OCI-LY7 (cell line): ENCODE results near the gene CEP83. TPM values are rescaled to one million over a fixed set of nuclear protein-coding genes. Genes with fewer than 3 reads are reported as not detected.

Source experiments
- BruUV-seq: library from RNA; stranded (reverse); fragments of 400-500 nt; replicated peaks from 2 replicates; lab custom pipeline; 2021; lab: Mats Ljungman, UMichigan
- CTCF ChIA-PET: fragments of 300-600 bp; sonication (Branson Sonifier 250); formaldehyde crosslinking; loops from one replicate; lab custom pipeline; 2022; ENCODE audit warnings: antibody characterized with exemption; ENCODE audit not compliant: unreplicated experiment; lab: Charles Lee
- POLR2A ChIA-PET: fragments of 300-600 bp; sonication (Branson Sonifier 250); formaldehyde crosslinking; loops from one replicate; lab custom pipeline; 2022; ENCODE audit warnings: antibody characterized with exemption; lab: Charles Lee
- DNase-seq: peaks from one replicate; pipeline ENCODE4 v3.0.0-alpha.2; 2015; ENCODE audit warnings: low spot score
- H2AFZ ChIP-seq: fragments of 200-600 bp; sonication (generic), shearing (Covaris generic); 2 replicates; pipeline ENCODE4 v1.6.1; 2014; ENCODE audit warnings: mild to moderate bottlenecking, antibody characterized with exemption, low read length, moderate library complexity
- H3K27ac ChIP-seq: fragments of 200-600 bp; sonication (generic); 2 replicates; pipeline ENCODE4 v1.5.1; 2014; ENCODE audit warnings: mixed run types, low read depth, mild to moderate bottlenecking, moderate library complexity, low read length, inconsistent platforms; ENCODE audit not compliant: poor library complexity, severe bottlenecking
- H3K36me3 ChIP-seq: fragments of 200-600 bp; sonication (generic); 2 replicates; pipeline ENCODE4 v1.6.1; 2014; ENCODE audit warnings: mild to moderate bottlenecking, antibody characterized with exemption, low read length, moderate library complexity, mixed read lengths; ENCODE audit not compliant: insufficient read depth
- H3K4me1 ChIP-seq: fragments of 200-600 bp; sonication (generic); 2 replicates; pipeline ENCODE4 v1.5.1; 2014; ENCODE audit warnings: mild to moderate bottlenecking, low read length; ENCODE audit not compliant: insufficient read depth, poor library complexity, severe bottlenecking
- H3K4me2 ChIP-seq: fragments of 200-600 bp; sonication (generic); 2 replicates; pipeline ENCODE4 v1.6.1; 2014; ENCODE audit warnings: mild to moderate bottlenecking, low read length
- H3K4me3 ChIP-seq: fragments of 200-600 bp; sonication (generic); 2 replicates; pipeline ENCODE4 v1.5.1; 2014; ENCODE audit warnings: mild to moderate bottlenecking, low read depth, low read length; ENCODE audit not compliant: poor library complexity, severe bottlenecking
- H3K79me2 ChIP-seq: fragments of 200-600 bp; sonication (generic); 2 replicates; pipeline ENCODE4 v1.6.1; 2016; ENCODE audit warnings: low read depth, mild to moderate bottlenecking, low read length, moderate library complexity, mixed read lengths; ENCODE audit not compliant: insufficient read depth
- H3K9me2 ChIP-seq: fragments of 200-600 bp; sonication (generic); 2 replicates; pipeline ENCODE4 v1.6.1; 2016; ENCODE audit warnings: mild to moderate bottlenecking, low read length, mixed read lengths; ENCODE audit not compliant: insufficient read depth
- H3K9me3 ChIP-seq: fragments of 200-600 bp; sonication (generic); 2 replicates; pipeline ENCODE4 v1.6.1; 2014; ENCODE audit warnings: mild to moderate bottlenecking, mixed run types, low read length, mixed read lengths
- H4K20me1 ChIP-seq: fragments of 200-600 bp; sonication (generic); 2 replicates; pipeline ENCODE4 v1.6.1; 2014; ENCODE audit warnings: mild to moderate bottlenecking, antibody characterized with exemption, low read length, moderate library complexity, mixed read lengths; ENCODE audit not compliant: insufficient read depth
- EZH2phosphoT487 ChIP-seq: fragments of 200-600 bp; sonication (generic); IDR thresholded peaks from 2 replicates; pipeline ENCODE4 v1.6.1; 2018; ENCODE audit warnings: low read depth, borderline replicate concordance, mild to moderate bottlenecking, mixed run types, antibody characterized with exemption, low read length, moderate library complexity, mixed read lengths
- intact Hi-C: fragments of 100-400 bp; cut with micrococcal nuclease; formaldehyde crosslinking; loops from one replicate; pipeline ENCODE4 v1.10.0; 2022; ENCODE audit not compliant: unreplicated experiment
- total RNA-seq, 2 experiments: library from RNA; depleted of rRNA in 1 of 2; stranded (reverse); fragments of >200 nt in 1 of 2; shearing (Covaris generic) in 1 of 2; gene quantifications; 2 replicates each; pipeline ENCODE4 v1.2.3, GENCODE V29; 2014 to 2022
- TF ChIP-seq, protein P1 (sequence below): fragments of 200-600 bp; sonication (generic); conservative IDR thresholded peaks from 2 replicates; pipeline ENCODE4 v1.5.1; 2014; ENCODE audit warnings: mild to moderate bottlenecking, antibody characterized with exemption, low read length, moderate library complexity, mixed read lengths

Gene CEP83
- total RNA-seq, 2 experiments from 2014 or later, result 29.7 to 35.2 TPM

DNA sequence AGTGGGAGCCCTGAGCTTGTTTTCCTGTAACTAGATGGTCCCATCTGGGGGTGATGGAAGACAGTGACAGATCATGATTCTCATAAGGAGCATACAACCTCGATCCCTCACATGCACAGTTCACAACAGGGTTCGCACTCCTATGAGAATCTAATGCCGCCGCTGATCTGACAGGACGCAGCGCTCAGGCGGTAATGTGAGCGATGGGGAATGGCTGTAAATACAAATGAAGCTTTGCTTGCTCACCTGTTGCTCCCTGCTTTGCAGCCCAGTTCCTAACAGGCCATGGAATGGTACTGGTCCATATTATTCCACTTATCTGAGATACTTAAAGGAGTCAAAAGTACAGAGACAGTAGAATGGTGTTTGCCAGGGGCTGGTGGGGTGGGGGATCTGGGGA, 9.9 kb upstream of the CEP83 start:
- H3K27ac ChIP-seq, result no peak overlapping the region
- no peak for TF ChIP-seq EZH2phosphoT487
- TF ChIP-seq, protein P1, sequence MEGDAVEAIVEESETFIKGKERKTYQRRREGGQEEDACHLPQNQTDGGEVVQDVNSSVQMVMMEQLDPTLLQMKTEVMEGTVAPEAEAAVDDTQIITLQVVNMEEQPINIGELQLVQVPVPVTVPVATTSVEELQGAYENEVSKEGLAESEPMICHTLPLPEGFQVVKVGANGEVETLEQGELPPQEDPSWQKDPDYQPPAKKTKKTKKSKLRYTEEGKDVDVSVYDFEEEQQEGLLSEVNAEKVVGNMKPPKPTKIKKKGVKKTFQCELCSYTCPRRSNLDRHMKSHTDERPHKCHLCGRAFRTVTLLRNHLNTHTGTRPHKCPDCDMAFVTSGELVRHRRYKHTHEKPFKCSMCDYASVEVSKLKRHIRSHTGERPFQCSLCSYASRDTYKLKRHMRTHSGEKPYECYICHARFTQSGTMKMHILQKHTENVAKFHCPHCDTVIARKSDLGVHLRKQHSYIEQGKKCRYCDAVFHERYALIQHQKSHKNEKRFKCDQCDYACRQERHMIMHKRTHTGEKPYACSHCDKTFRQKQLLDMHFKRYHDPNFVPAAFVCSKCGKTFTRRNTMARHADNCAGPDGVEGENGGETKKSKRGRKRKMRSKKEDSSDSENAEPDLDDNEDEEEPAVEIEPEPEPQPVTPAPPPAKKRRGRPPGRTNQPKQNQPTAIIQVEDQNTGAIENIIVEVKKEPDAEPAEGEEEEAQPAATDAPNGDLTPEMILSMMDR, result no peak
- H3K4me1 ChIP-seq, result no peaks in the 10 kb centered on the region
- H3K9me2 ChIP-seq, result no peaks in the 10 kb centered on the region
- no peak overlapping the region for H3K4me3 ChIP-seq
- H2AFZ ChIP-seq, result no peak overlapping the region
- POLR2A ChIA-PET, result interaction anchor here (0.7 kb wide), 1 partner anchor 57 kb away, joined by 3 read pairs; no protein-coding TSS in a partner anchor
- H3K79me2 ChIP-seq, result no peaks in the 10 kb centered on the region
- intact Hi-C loops, result no loop called here
- CTCF ChIA-PET, result no interaction called here
- no peaks in the 10 kb centered on the region for H4K20me1 ChIP-seq
- no TSS peak for BruUV-seq
- no peak overlapping the region for H3K4me2 ChIP-seq
- no peak for DNase-seq
- no peaks in the 10 kb centered on the region for H3K9me3 ChIP-seq
- H3K36me3 ChIP-seq, result no peaks in the 10 kb centered on the region

DNA sequence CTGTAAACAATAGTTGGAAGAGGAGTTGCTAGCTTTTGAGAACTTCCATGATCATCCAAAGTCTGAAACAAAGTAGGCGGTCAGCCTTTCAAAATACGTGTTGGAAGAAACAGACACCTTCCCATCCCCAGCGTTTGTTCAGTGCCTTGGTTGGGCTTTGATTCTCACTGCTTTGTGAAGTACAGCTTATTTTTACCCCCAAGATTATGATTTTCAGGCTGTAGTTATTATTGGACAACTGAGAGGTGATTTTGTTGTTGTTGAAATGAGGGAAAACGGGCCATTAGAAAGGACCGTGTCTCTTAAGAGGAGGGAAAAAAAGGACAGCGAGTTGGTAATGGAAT, 921 bp upstream of the CEP83 start:
- ChIA-PET CTCF (no interaction called here), POLR2A (interaction anchor here (0.5 to 0.6 kb wide), 3 partner anchors 254 to 1084 kb away, joined by 3 to 6 read pairs (median 3); no protein-coding TSS in a partner anchor)
- Histone ChIP-seq H3K4me3 (peak overlapping the region; percentile 80), H4K20me1 (no peaks in the 10 kb centered on the region), H3K4me2 (peak overlapping the region; percentile 86), H3K9me3 (0 out of 2 replicates have a peak, but pooled peaks cover 7% of the 10 kb centered on the region), H3K36me3 (peaks cover 21% of the 10 kb centered on the region), H3K9me2 (no peaks in the 10 kb centered on the region), H3K27ac (no peak overlapping the region), H3K4me1 (peaks cover 17% of the 10 kb centered on the region), H3K79me2 (peaks cover 26% of the 10 kb centered on the region; the same call in 1 of the 2 replicates), H2AFZ (peak overlapping the region; percentile 86; the same call in 1 of the 2 replicates)
- intact Hi-C loops, result no loop called here
- TF ChIP-seq EZH2phosphoT487, result no peak
- TF ChIP-seq, protein P1, result no peak
- no peak for DNase-seq
- BruUV-seq, result TSS peak; percentile 87
